H1 (cell line): Measurements from ENCODE around the gene DNAH8. TPM values are rescaled to one million over a fixed set of nuclear protein-coding genes. Genes with fewer than 3 reads are reported as not detected.

Experiments used
- BCL11A ChIP-seq, 2 experiments: IDR thresholded peaks; one replicate each; pipeline ENCODE4 v1.6.1; 2011; ENCODE audit warnings: low read depth in 2 of 2, low read length in 2 of 2, mild to moderate bottlenecking in 2 of 2
- CHD1 ChIP-seq: IDR thresholded peaks from 2 replicates; pipeline ENCODE4 v1.6.1; 2012; ENCODE audit warnings: low read depth, low read length, improper control_type of control experiment
- GABPA ChIP-seq: IDR thresholded peaks from 2 replicates; pipeline ENCODE4 v1.6.1; 2011; ENCODE audit warnings: mild to moderate bottlenecking, low read length, moderate library complexity, borderline replicate concordance; ENCODE audit not compliant: insufficient read depth
- KDM4A ChIP-seq: IDR thresholded peaks from one replicate; pipeline ENCODE4 v1.7.1; 2012; ENCODE audit warnings: low read depth, mild to moderate bottlenecking, moderate library complexity, low read length, inconsistent platforms; ENCODE audit not compliant: severe bottlenecking
- NANOG ChIP-seq: IDR thresholded peaks from 2 replicates; pipeline ENCODE4 v1.6.1; 2011; ENCODE audit warnings: low read length, low read depth, mild to moderate bottlenecking, inconsistent platforms; ENCODE audit not compliant: insufficient read depth, poor library complexity, severe bottlenecking
- RXRA ChIP-seq: IDR thresholded peaks from 2 replicates; pipeline ENCODE4 v1.6.1; 2011; ENCODE audit warnings: low read depth, mild to moderate bottlenecking, low read length, moderate library complexity; ENCODE audit not compliant: insufficient read depth
- SIN3A ChIP-seq, 2 experiments: IDR thresholded peaks in 1 of 2; conservative IDR thresholded peaks in 1 of 2; 2 replicates each; pipeline ENCODE4 v1.6.1; 2011 to 2012; ENCODE audit warnings: low read length in 2 of 2, improper control_type of control experiment in 1 of 2, low read depth in 1 of 2, mild to moderate bottlenecking in 1 of 2
- polyA plus RNA-seq, 7 experiments: library from polyadenylated mRNA; depleted of rRNA in 3 of 7; stranded (reverse) in 5 of 7; unstranded in 2 of 7; fragments of >200 nt in 5 of 7; fragments of 200-250 nt in 2 of 7; gene quantifications; 1 replicate in 5 of 7; 2 replicates in 1 of 7; 4 replicates in 1 of 7; pipeline versions ENCODE4 v1.2.1 to v1.2.3, GENCODE V29; 2011 to 2013; ENCODE audit warnings: missing spikeins in 2 of 7, mixed read lengths in 2 of 7
- total RNA-seq: library from RNA; stranded (reverse); fragmentation: NEBNext Ultra II Directional; extraction: Animal tissue kit (Norgen Biotek cat#: 25700); gene quantifications from 2 replicates; pipeline ENCODE4 v1.2.1, GENCODE V29; 2021
- TF ChIP-seq, protein P1 (sequence below): IDR thresholded peaks from 2 replicates; pipeline ENCODE4 v1.6.1; 2012; ENCODE audit warnings: low read length, inconsistent platforms

Gene DNAH8
- total and polyA plus RNA-seq, 2 of the 8 experiments (the other 6 are each of a cell fraction or from before 2014, with no cell fraction given): under 0.01 TPM; not detected in 1

DNA sequence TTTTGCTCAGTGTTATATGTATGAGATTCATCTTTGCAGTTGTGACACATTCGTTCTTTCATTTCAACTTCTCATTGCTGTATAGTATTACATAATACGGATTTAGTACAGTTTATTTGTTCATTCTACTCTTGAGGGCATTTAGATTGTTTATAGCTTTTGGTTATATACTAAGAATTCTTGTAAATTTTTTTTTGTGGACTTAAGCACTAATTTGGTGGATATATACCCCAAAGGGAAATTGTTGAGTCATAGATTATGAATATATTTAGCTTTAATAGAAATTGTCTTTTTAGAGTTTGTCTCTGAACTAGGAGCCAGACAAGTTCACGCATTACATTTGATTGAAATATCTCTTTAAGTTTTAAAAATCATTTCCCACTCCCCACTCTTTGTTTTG lies 79.6 kb downstream of the DNAH8 start (continued):
- TF ChIP-seq, protein P1, sequence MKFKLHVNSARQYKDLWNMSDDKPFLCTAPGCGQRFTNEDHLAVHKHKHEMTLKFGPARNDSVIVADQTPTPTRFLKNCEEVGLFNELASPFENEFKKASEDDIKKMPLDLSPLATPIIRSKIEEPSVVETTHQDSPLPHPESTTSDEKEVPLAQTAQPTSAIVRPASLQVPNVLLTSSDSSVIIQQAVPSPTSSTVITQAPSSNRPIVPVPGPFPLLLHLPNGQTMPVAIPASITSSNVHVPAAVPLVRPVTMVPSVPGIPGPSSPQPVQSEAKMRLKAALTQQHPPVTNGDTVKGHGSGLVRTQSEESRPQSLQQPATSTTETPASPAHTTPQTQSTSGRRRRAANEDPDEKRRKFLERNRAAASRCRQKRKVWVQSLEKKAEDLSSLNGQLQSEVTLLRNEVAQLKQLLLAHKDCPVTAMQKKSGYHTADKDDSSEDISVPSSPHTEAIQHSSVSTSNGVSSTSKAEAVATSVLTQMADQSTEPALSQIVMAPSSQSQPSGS: no peak
- TF ChIP-seq SIN3A (conservative IDR thresholded peaks at IDR 0.05 in 1 of 2, IDR thresholded peaks at IDR 0.05 in 1 of 2; ENCODE audit: low read depth in 1 of 2, low read length in 2 of 2) (no peak), NANOG (no peak), KDM4A (no peak), RXRA (no peak), BCL11A (IDR thresholded peaks at IDR 0.05; ENCODE audit: low read depth in 2 of 2, low read length in 2 of 2) (no peak), CHD1 (no peak), GABPA (no peak)
- TF ChIP-seq, all 59 proteins: peak for 0
